Stimulated activated CD4-positive, alpha-beta T cell treated with anti-CD3 and anti-CD28 coated beads, TNF-alpha, amount 100 ng/mL, for 24 hours (primary cell): ENCODE data around the gene CNTF.

ENCODE experiments used
- DNase-seq, 3 experiments: peaks; one replicate each; pipeline ENCODE4 v3.0.0-alpha.2; 2020; ENCODE audit warnings: low read depth in 3 of 3

CNTF gene

GRCh38 chr11:58606930-58607714 is 15.3 kb upstream of the CNTF start:
- no peak for DNase-seq

DNA sequence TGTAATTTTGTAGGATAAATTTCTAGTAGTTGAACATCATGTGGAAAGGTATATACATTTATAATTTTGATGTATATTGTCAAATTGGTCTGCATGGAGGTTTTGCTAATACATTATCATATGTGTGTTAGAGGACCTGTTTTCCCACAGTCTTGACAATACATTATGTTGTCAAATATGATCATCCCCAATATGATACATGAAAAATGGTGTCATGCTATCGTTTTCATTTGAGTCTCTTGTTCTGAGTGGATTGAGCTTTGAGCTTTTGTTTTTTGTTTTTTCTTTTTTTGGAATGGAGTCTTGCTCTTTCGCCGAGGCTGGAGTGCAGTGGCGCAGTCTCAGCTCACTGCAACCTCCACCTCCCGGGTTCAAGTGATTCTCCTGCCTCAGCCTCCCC is 14.1 kb upstream of the CNTF start:
- no peak for DNase-seq

DNA sequence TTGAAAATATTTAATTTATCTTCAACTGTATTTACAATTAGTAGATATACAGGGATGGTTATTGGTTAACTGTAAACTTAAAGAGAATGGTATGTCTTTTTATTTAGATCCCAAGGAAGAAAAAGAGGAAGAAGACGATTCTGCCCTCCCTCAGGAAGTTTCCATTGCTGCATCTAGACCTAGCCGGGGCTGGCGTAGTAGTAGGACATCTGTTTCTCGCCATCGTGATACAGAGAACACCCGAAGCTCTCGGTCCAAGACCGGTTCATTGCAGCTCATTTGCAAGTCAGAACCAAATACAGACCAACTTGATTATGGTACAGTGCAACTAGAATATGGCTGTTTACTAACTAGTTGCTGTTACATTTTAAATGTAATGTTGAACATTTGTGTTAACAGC is 12.7 kb upstream of the CNTF start:
- no peak for DNase-seq

DNA sequence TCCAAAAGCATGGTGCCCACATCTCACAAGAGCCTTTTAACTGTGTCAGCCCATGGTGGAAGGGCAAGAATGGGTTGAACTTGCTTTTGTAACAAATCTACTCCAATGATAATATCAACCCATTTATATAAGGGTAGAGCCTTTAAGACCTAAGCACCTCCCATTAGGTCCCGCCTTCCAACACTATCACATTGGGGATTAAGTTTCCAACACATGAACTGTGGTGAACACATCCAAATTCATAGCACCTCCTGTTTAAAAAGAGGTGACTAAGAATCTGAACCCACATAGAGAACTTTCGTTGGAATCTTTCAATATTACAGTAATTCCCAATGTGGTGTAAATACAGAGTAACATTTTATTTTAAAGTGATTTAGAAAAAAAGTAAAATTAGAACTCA is 9.2 kb upstream of the CNTF start:
- DNase-seq, result no peak

- no peak for DNase-seq
Observed at GRCh38 chr11:58615559-58615958, 6.9 kb upstream of the CNTF start.

- no peak for DNase-seq
Observed at GRCh38 chr11:58616594-58616993, 5.9 kb upstream of the CNTF start.

DNA sequence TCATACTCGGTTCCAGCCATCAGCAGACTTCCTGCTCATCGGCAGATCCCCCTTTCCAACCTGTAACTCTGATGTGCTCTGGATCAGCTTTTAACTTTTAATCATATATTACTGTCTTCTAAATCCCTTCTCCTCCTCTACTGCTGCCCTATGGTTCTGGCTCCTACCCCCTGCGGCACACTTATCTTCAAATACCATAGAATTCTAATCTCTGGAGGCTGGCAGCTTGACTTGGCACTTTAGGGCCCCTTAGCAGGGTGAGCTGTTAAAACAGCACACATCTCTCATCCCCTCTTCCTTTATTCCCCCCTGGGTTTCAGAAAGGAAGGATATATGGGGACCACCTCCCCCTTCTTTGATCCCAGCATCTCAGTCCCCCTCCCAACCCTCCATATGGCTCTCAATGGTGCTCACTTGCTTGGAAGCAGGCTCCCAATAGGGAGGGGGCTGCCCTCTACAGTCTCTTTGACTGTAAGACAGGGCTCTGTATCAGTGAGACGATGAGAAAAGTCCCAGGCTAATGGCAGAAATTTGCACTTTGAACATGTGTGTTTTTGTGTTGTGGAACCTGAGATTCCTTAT is 4.4 kb upstream of the CNTF start:
- no peak for DNase-seq

GRCh38 chr11:58621586-58622262 is 741 bp upstream of the CNTF start:
- no peak for DNase-seq

DNA sequence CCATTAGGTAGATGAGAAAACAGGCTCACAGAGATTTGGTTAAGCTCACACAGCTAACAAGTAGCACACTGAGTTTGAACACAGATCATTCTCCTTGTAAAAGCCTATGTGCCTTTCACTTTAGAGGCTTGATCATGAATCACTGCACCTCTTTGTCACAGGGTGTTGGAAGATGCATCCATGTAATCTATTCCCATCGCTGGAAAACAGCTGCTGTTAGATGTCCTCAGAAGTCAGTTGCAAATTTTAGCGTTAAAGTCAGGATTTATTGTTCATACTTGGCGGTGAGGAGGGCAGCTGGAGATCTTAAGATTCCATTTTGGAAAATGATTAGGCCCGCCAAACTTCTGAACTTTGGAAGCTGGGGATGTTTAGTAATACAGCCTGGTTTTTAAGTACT is 2.6 kb downstream of the CNTF start:
- no peak for DNase-seq

- no peak for DNase-seq
Observed at GRCh38 chr11:58625826-58626460, 3.5 kb downstream of the CNTF start.

GRCh38 chr11:58626934-58627483 is 4.5 kb downstream of the CNTF start:
- DNase-seq, result no peak

DNA sequence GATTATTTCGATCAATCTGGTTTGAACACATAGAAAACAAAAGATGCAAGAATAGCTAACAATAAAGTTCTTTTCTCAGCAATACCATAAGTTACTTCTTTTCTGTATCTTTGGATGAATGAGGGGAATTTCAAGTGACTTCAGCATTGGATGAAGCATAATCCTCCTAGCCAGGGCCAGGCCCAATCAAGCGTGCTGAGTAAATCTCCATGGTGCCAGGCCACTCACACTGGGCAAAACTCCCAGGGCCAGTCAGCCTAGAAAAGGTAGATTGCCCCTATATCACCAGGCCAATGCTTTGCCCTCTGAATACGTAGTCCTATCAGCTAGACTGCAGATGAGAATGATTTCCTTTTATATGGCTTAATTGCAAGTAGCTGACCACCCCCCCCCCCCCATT is 6.0 kb downstream of the CNTF start:
- DNase-seq, result no peak

- no peak for DNase-seq
Observed at GRCh38 chr11:58629857-58630256, 7.4 kb downstream of the CNTF start.

- DNase-seq, result no peak
Observed at GRCh38 chr11:58631378-58631777, 8.9 kb downstream of the CNTF start.

DNA sequence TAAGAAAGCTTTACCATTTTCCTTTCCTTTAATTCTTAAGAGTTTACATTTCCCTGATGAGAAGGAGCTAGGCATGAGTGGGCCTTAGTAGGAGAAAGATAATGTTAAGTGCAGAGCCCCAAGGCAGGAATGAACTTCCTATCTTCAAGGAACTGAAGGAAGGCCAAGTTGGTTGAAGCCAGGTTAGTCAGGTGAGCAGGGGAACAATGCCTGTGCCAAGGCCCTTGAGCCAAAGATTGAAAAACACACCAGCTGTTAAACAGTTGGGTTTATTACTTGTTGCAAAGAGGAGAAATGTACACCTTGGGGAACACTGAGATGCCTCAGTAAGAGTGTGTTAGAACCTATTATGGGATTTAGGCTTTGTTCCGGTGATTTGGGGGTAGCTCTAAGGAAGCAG is 10.0 kb downstream of the CNTF start:
- no peak for DNase-seq

DNA sequence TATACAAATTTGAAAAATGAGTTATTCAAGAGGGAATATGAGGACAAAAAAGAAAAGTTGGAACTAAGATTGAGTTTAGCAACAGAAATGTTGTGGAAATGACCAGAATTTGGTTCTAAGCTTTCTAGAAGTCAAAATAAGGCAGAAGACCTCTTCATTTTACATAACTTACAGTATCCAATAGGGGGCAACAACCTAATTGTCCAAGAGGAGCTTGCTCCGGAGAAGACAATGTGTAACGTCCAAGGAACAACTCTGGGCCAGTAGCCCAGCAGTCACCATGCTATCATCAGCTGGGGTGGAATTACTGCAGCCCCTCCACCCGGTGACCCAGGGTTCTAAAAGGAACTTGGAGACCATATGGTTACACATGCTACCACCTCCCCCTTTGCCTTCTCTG is 14.1 kb downstream of the CNTF start:
- no peak for DNase-seq

DNA sequence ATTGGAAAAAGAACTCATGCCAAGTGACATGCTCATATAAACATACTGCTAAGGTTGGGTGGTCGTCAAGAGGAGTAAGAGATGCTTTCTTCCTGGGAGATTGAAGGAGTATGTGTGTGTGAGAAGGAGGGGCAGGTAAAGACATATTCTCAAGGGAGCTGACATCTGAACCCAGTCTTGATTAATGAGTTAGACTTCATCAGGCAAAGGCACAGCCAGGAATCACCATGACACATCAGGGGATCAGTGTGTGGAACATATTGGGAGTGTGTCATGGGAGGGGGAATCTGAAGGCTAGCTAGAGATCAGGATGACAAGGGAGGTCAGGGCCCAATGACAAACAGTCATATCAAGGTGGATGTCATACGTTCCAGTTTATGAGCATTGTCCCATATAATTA is 14.9 kb downstream of the CNTF start:
- DNase-seq, result no peak

GRCh38 chr11:58639103-58639502 is 16.6 kb downstream of the CNTF start:
- DNase-seq, result no peak

DNA sequence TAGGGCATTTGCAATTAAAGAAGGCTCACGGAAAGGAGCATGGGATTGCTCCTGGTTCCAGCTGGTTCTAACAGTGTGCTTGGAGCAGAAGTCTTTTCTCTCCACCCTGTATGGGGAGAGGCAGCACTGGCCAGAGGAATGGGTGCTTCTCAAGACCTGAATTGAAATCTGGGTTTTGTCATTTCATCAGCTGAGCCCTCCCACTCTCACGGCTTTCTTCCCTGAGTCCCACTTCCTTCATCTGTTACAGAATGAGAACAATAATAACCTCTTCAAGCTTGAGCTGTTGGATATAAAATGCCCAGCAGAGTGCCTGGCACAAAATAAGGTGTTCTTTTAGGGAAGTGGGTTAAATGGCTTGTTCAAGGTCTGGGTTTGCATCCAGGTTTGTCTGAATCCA is 17.2 kb downstream of the CNTF start:
- no peak for DNase-seq

GRCh38 chr11:58640386-58641023 is 18.0 kb downstream of the CNTF start:
- DNase-seq, result no peak

DNA sequence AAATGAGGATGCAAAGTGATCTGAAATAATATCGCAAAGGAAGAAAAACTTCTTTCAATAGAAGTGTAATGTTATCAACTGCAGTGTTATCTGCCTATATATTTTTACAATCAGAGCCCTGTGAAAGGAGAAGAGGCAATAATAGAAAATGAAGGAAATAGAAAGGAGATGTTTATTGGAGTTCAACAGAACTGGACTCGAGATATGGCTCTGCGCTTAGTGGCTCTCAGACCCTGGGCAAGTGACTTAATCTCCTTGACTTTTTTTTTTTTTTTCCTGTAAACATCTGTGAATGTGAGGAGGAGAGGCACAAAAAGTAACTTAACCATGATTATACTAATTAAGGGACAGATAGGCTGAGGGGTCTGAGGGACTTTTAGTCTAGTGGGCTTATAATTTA is 18.9 kb downstream of the CNTF start:
- no peak for DNase-seq
